IMR-90 (cell line): ENCODE data around the gene PXDC1. TPM values are rescaled to one million over a fixed set of nuclear protein-coding genes. Genes with fewer than 3 reads are reported as not detected.

Experiments
- ATAC-seq: fragments of 200-7000 bp; cut with Tn5 transposase; 2 replicates; pipeline ENCODE4 v1.9.1; 2020; ENCODE audit warnings: low read depth, mild to moderate bottlenecking, moderate library complexity
- BruUV-seq: library from RNA; stranded (reverse); fragments of 400-500 nt; replicated peaks from 2 replicates; lab custom pipeline; 2021; lab: Mats Ljungman, UMichigan
- CTCF ChIA-PET: fragments of 300-600 bp; formaldehyde crosslinking; extraction: SDS; loops from one replicate; lab custom pipeline; 2021; ENCODE audit warnings: antibody characterized with exemption; lab: Yijun Ruan, JAX
- POLR2A ChIA-PET: fragments of 300-600 bp; sonication (Branson Sonifier 250); formaldehyde crosslinking; loops from one replicate; lab custom pipeline; 2022; ENCODE audit warnings: antibody characterized with exemption; ENCODE audit not compliant: unreplicated experiment; lab: Charles Lee
- DNase-seq: peaks from one replicate; pipeline ENCODE4 v3.0.0; 2013
- H2AFZ ChIP-seq: replicated peaks from 2 replicates; pipeline ENCODE3; 2013; ENCODE audit warnings: low read length, mild to moderate bottlenecking; ENCODE audit not compliant: poor library complexity
- H2AK5ac ChIP-seq: 2 replicates; pipeline ENCODE4 v1.6.1; 2013; ENCODE audit warnings: low read depth, low read length, inconsistent platforms
- H2AK9ac ChIP-seq: replicated peaks from 2 replicates; pipeline ENCODE3; 2013; ENCODE audit warnings: mild to moderate bottlenecking, low read depth, low read length, moderate library complexity; ENCODE audit not compliant: poor library complexity
- H2BK120ac ChIP-seq: 2 replicates; pipeline ENCODE4 v1.6.1; 2013; ENCODE audit warnings: low read depth, low read length, inconsistent platforms
- H2BK15ac ChIP-seq: 3 replicates; pipeline ENCODE4 v1.6.1; 2013; ENCODE audit warnings: low read depth, low read length, inconsistent platforms
- H2BK20ac ChIP-seq: 2 replicates; pipeline ENCODE4 v1.6.1; 2013; ENCODE audit warnings: low read depth, mild to moderate bottlenecking, inconsistent platforms, low read length, moderate library complexity
- H2BK5ac ChIP-seq: 2 replicates; pipeline ENCODE4 v1.6.1; 2013; ENCODE audit warnings: mild to moderate bottlenecking, low read depth, low read length, inconsistent platforms; ENCODE audit not compliant: poor library complexity, severe bottlenecking
- H3K14ac ChIP-seq: replicated peaks from 2 replicates; pipeline ENCODE4 v1.6.1; 2013; ENCODE audit warnings: low read depth, low read length, inconsistent platforms
- H3K18ac ChIP-seq: 2 replicates; pipeline ENCODE4 v1.6.1; 2013; ENCODE audit warnings: low read depth, low read length, control low read depth
- H3K23ac ChIP-seq: 2 replicates; pipeline ENCODE4 v1.6.1; 2013; ENCODE audit warnings: low read depth, low read length, inconsistent platforms
- H3K27ac ChIP-seq: 2 replicates; pipeline ENCODE4 v1.5.1; 2013; ENCODE audit warnings: mild to moderate bottlenecking, control low read depth, low read length; ENCODE audit not compliant: insufficient read depth
- H3K27me3 ChIP-seq: 2 replicates; pipeline ENCODE4 v1.6.1; 2013; ENCODE audit warnings: low read length; ENCODE audit not compliant: control insufficient read depth, insufficient read depth
- H3K36me3 ChIP-seq: 2 replicates; pipeline ENCODE4 v1.6.1; 2013; ENCODE audit warnings: low read length, mixed read lengths; ENCODE audit not compliant: control insufficient read depth, insufficient read depth
- H3K4ac ChIP-seq: 2 replicates; pipeline ENCODE4 v1.6.1; 2013; ENCODE audit warnings: low read depth, low read length, inconsistent platforms
- H3K4me1 ChIP-seq: 2 replicates; pipeline ENCODE4 v1.6.1; 2013; ENCODE audit warnings: low read length, mixed read lengths; ENCODE audit not compliant: control insufficient read depth, insufficient read depth
- H3K4me2 ChIP-seq: 2 replicates; pipeline ENCODE4 v1.6.1; 2013; ENCODE audit warnings: low read depth, mild to moderate bottlenecking, control low read depth, low read length, moderate library complexity
- H3K4me3 ChIP-seq: 2 replicates; pipeline ENCODE4 v1.5.1; 2013; ENCODE audit warnings: low read depth, mild to moderate bottlenecking, control low read depth, low read length, moderate library complexity; ENCODE audit not compliant: insufficient read depth
- H3K56ac ChIP-seq: 2 replicates; pipeline ENCODE4 v1.6.1; 2013; ENCODE audit warnings: low read length, inconsistent platforms; ENCODE audit not compliant: insufficient read depth; ENCODE audit errors: extremely low read depth
- H3K79me1 ChIP-seq, 2 experiments: 2 replicates each; pipeline ENCODE4 v1.6.1; 2013; ENCODE audit warnings: low read length in 2 of 2, inconsistent platforms in 1 of 2, low read depth in 1 of 2
- H3K9ac ChIP-seq: 2 replicates; pipeline ENCODE4 v1.6.1; 2013; ENCODE audit warnings: low read depth, low read length, control low read depth
- H3K9me1 ChIP-seq: 2 replicates; pipeline ENCODE4 v1.6.1; 2013; ENCODE audit warnings: low read length, inconsistent platforms; ENCODE audit not compliant: insufficient read depth
- H3K9me3 ChIP-seq: 2 replicates; pipeline ENCODE4 v1.6.1; 2013; ENCODE audit warnings: low read length; ENCODE audit not compliant: control insufficient read depth, insufficient read depth
- H4K20me1 ChIP-seq: 2 replicates; pipeline ENCODE4 v1.6.1; 2013; ENCODE audit warnings: low read length, inconsistent platforms; ENCODE audit not compliant: insufficient read depth
- H4K5ac ChIP-seq: 2 replicates; pipeline ENCODE4 v1.6.1; 2013; ENCODE audit warnings: mild to moderate bottlenecking, low read depth, low read length, control low read depth
- H4K8ac ChIP-seq, 2 experiments: 2 replicates each; pipeline ENCODE4 v1.6.1; 2013; ENCODE audit warnings: low read depth in 2 of 2, low read length in 2 of 2, control low read depth in 1 of 2, inconsistent platforms in 1 of 2
- H4K91ac ChIP-seq: 2 replicates; pipeline ENCODE4 v1.6.1; 2013; ENCODE audit warnings: low read depth, low read length, inconsistent platforms; ENCODE audit not compliant: insufficient read depth
- BHLHE40 ChIP-seq: fragments of 150-350 bp; IDR thresholded peaks from 2 replicates; pipeline ENCODE4 v1.6.1; 2016; ENCODE audit warnings: mild to moderate bottlenecking, low read depth, low read length
- CEBPB ChIP-seq: IDR thresholded peaks from 2 replicates; pipeline ENCODE4 v1.6.1; 2012; ENCODE audit warnings: low read depth, low read length, improper control_type of control experiment
- CHD1 ChIP-seq: IDR thresholded peaks from 2 replicates; pipeline ENCODE4 v1.6.1; 2012; ENCODE audit warnings: low read depth, low read length, improper control_type of control experiment
- CTCF ChIP-seq: conservative IDR thresholded peaks from 2 replicates; pipeline ENCODE4 v1.5.1; 2012; ENCODE audit warnings: mild to moderate bottlenecking, low read depth, low read length, improper control_type of control experiment
- FOS ChIP-seq: fragments of 150-350 bp; IDR thresholded peaks from 2 replicates; pipeline ENCODE4 v1.6.1; 2016; ENCODE audit warnings: low read depth, low read length
- MAFK ChIP-seq: IDR thresholded peaks from 2 replicates; pipeline ENCODE4 v1.6.1; 2012; ENCODE audit warnings: low read depth, low read length, improper control_type of control experiment
- MAZ ChIP-seq: IDR thresholded peaks from 2 replicates; pipeline ENCODE4 v1.6.1; 2012; ENCODE audit warnings: low read depth, mild to moderate bottlenecking, low read length, improper control_type of control experiment, moderate library complexity, borderline replicate concordance
- MXI1 ChIP-seq: IDR thresholded peaks from 2 replicates; pipeline ENCODE4 v1.6.1; 2012; ENCODE audit warnings: low read depth, mild to moderate bottlenecking, low read length, moderate library complexity, borderline replicate concordance
- NFE2L2 ChIP-seq: fragments of 150-350 bp; IDR thresholded peaks from 2 replicates; pipeline ENCODE4 v1.6.1; 2016; ENCODE audit warnings: low read depth, mild to moderate bottlenecking, low read length
- POLR2A ChIP-seq: IDR thresholded peaks from 2 replicates; pipeline ENCODE4 v1.6.1; 2012; ENCODE audit warnings: mild to moderate bottlenecking, low read depth, low read length
- RAD21 ChIP-seq: IDR thresholded peaks from 2 replicates; pipeline ENCODE4 v1.6.1; 2012; ENCODE audit warnings: low read length, improper control_type of control experiment
- RCOR1 ChIP-seq: IDR thresholded peaks from 2 replicates; pipeline ENCODE4 v1.6.1; 2012; ENCODE audit warnings: mild to moderate bottlenecking, low read length, improper control_type of control experiment; ENCODE audit not compliant: insufficient replicate concordance
- RFX5 ChIP-seq: IDR thresholded peaks from 2 replicates; pipeline ENCODE4 v1.8.0; 2012; ENCODE audit warnings: low read depth, mild to moderate bottlenecking, low read length, moderate library complexity
- SMC3 ChIP-seq: fragments of 150-350 bp; IDR thresholded peaks from 2 replicates; pipeline ENCODE4 v1.6.1; 2016; ENCODE audit warnings: low read depth, mild to moderate bottlenecking, antibody characterized with exemption, low read length, moderate library complexity
- USF2 ChIP-seq: fragments of 150-350 bp; IDR thresholded peaks from 2 replicates; pipeline ENCODE4 v1.6.1; 2017; ENCODE audit warnings: mild to moderate bottlenecking, antibody characterized with exemption, low read length, low read depth
- WGBS, 2 experiments: methylation state at CpG; one replicate each; pipeline versions ENCODE4 v1.1.5 to v1.1.7; 2013; ENCODE audit warnings: missing lambda C conversion rate in 2 of 2; ENCODE audit not compliant: insufficient read length in 1 of 2; ENCODE audit errors: extremely low coverage in 2 of 2; 5-methylcytosine and 5-hydroxymethylcytosine counted together
- dilution Hi-C: fragments of 300-500 bp; cut with HindIII; formaldehyde crosslinking; loops from one replicate; pipeline ENCODE4 v1.14.3; 2018; ENCODE audit warnings: low sequenced_read_pairs; ENCODE audit not compliant: unreplicated experiment
- in situ Hi-C: fragments of 300-500 bp; cut with MboI; formaldehyde crosslinking; loops from 3 replicates; pipeline ENCODE4 v1.14.3; 2019; ENCODE audit warnings: low sequenced_read_pairs, inconsistent platforms, mixed read lengths
- intact Hi-C: fragments of 100-400 bp; cut with micrococcal nuclease; formaldehyde crosslinking; loops from 2 replicates; pipeline ENCODE4 v1.10.0; 2022
- polyA plus RNA-seq, 3 experiments: library from polyadenylated mRNA; depleted of rRNA; stranded (reverse); fragments of >200 nt; gene quantifications; 2 replicates each; pipeline ENCODE4 v1.2.3, GENCODE V29; 2012; ENCODE audit warnings: low replicate concordance in 1 of 3
- total RNA-seq: library from RNA; depleted of rRNA; stranded (reverse); fragments of >200 nt; gene quantifications from 2 replicates; pipeline ENCODE4 v1.2.3, GENCODE V29; 2012

PXDC1 gene
- total and polyA plus RNA-seq, 2 of the 4 experiments (the other 2 are of a cell fraction), result 63.3 to 72.2 TPM

- peaks cover 6 to 80% of the 10 kb centered on the region in 2 experiments; a peak in 3 of 4 replicates for H3K79me1 ChIP-seq
- POLR2A ChIA-PET, result interaction anchor here (0.5 kb wide), 1 partner anchor 12 kb away, joined by 3 read pairs; no protein-coding TSS in a partner anchor
- no peak overlapping the region for H3K9ac ChIP-seq
- H3K9me1 ChIP-seq, result peaks cover 30% of the 10 kb centered on the region
- H3K4me3 ChIP-seq, result no peak overlapping the region
- H3K4me1 ChIP-seq, result peaks cover 40% of the 10 kb centered on the region
- H2AK9ac ChIP-seq, result no peak overlapping the region
- H3K27me3 ChIP-seq, result no peaks in the 10 kb centered on the region
- H3K14ac ChIP-seq, result no peak overlapping the region
- dilution Hi-C loops (no loop called here), in situ Hi-C loops (loop anchor here (10.0 to 25.0 kb wide), 2 partner anchors 140 to 607 kb away; no protein-coding TSS in a partner anchor), intact Hi-C loops (loop anchor here (10.0 kb wide), 1 partner anchor 410 kb away; no protein-coding TSS in a partner anchor)
- no peak overlapping the region for H2AFZ ChIP-seq
- no peaks in the 10 kb centered on the region for H3K9me3 ChIP-seq
- no peak overlapping the region for H3K23ac ChIP-seq
- H4K5ac ChIP-seq, result no peak overlapping the region
- H2BK20ac ChIP-seq, result no peak overlapping the region
- BruUV-seq, result no TSS peak
- no peak overlapping the region for H4K91ac ChIP-seq
- ATAC-seq, result no peak
- no peak overlapping the region for H3K4ac ChIP-seq
- H3K27ac ChIP-seq, result no peak overlapping the region
- H2BK5ac ChIP-seq, result no peak overlapping the region
- peaks cover 9% of the 10 kb centered on the region; the same call in 1 of the 2 replicates for H3K36me3 ChIP-seq
- no peak overlapping the region for H3K56ac ChIP-seq
- H3K18ac ChIP-seq, result no peak overlapping the region
- no peak overlapping the region for H2BK15ac ChIP-seq
- CTCF ChIA-PET, result interaction anchor here (1.7 kb wide), 1 partner anchor 234 kb away, joined by 12 read pairs; no protein-coding TSS in a partner anchor
- peaks cover 100% of the 10 kb centered on the region for H4K20me1 ChIP-seq
- no peak for DNase-seq
- H3K4me2 ChIP-seq, result no peak overlapping the region
- no peak overlapping the region for H2AK5ac ChIP-seq
- WGBS, 2 experiments, result 87 to 100% methylated on average over 1 to 7 of the region's 19 CpGs
- H4K8ac ChIP-seq, result no peak overlapping the region
- no peak overlapping the region for H2BK120ac ChIP-seq
- no peak for TF ChIP-seq SMC3
- TF ChIP-seq POLR2A, result no peak
- TF ChIP-seq FOS, result no peak
- no peak for TF ChIP-seq USF2
- TF ChIP-seq MXI1, result no peak
- TF ChIP-seq CHD1, result no peak
- no peak for TF ChIP-seq CTCF
- TF ChIP-seq CEBPB, result no peak
- no peak for TF ChIP-seq MAZ
- no peak for TF ChIP-seq MAFK
- TF ChIP-seq RFX5, result no peak
- TF ChIP-seq RAD21, result no peak
- no peak for TF ChIP-seq NFE2L2
- no peak for TF ChIP-seq BHLHE40
- no peak for TF ChIP-seq RCOR1
Measured at GRCh38 chr6:3744211-3744900, 7.2 kb downstream of the PXDC1 start.
